Suprapubic skin (tissue), 4 donors: ENCODE results near the gene BACE1. TPM values are rescaled to one million over a fixed set of nuclear protein-coding genes. Genes with fewer than 3 reads are reported as not detected.
A peak's percentile ranks its signal among the peaks of the same experiment; 100 is the strongest.

Experiments used
- DNase-seq, 2 donors: peaks; one replicate each; pipeline ENCODE4 v3.0.0-alpha.2; 2019; ENCODE audit warnings: low spot score in 2 of 2
- H3K27ac ChIP-seq: fragments of 200-600 bp; sonication (generic); one replicate; pipeline ENCODE4 v1.5.1; 2019
- H3K27me3 ChIP-seq: fragments of 200-600 bp; sonication (generic); one replicate; pipeline ENCODE4 v1.5.1; 2019
- H3K36me3 ChIP-seq: fragments of 200-600 bp; sonication (generic); one replicate; pipeline ENCODE4 v1.5.1; 2019
- H3K4me1 ChIP-seq: fragments of 200-600 bp; sonication (generic); one replicate; pipeline ENCODE4 v1.5.1; 2019
- H3K4me3 ChIP-seq: fragments of 200-600 bp; sonication (generic); one replicate; pipeline ENCODE4 v1.5.1; 2019; ENCODE audit warnings: mild to moderate bottlenecking
- H3K9me3 ChIP-seq: fragments of 200-600 bp; sonication (generic); one replicate; pipeline ENCODE4 v1.5.1; 2019
- CTCF ChIP-seq, 2 donors: fragments of 200-600 bp in 1 of 2; fragments of 450-650 bp in 1 of 2; sonication (generic) in 1 of 2; IDR thresholded peaks; one replicate each; pipeline ENCODE4 v1.5.1; 2016 to 2019; ENCODE audit warnings: antibody characterized with exemption in 2 of 2, mild to moderate bottlenecking in 1 of 2, moderate library complexity in 1 of 2
- EP300 ChIP-seq: sonication (generic); formaldehyde crosslinking; IDR thresholded peaks from one replicate; pipeline ENCODE4 v1.6.1; 2017; ENCODE audit warnings: antibody characterized with exemption
- POLR2A ChIP-seq, 2 donors: fragments of 450-650 bp; IDR thresholded peaks; one replicate each; pipeline ENCODE4 v1.6.1; 2017; ENCODE audit warnings: antibody characterized with exemption in 2 of 2, mild to moderate bottlenecking in 2 of 2, moderate library complexity in 2 of 2
- POLR2AphosphoS5 ChIP-seq, 3 donors: sonication (generic); formaldehyde crosslinking; IDR thresholded peaks; one replicate each; pipeline ENCODE4 v1.6.1; 2017; ENCODE audit warnings: antibody characterized with exemption in 3 of 3
- WGBS: methylation state at CpG from one replicate; pipeline ENCODE4 v1.1.5; 2018; 5-methylcytosine and 5-hydroxymethylcytosine counted together
- total RNA-seq, 4 donors: library from RNA; depleted of rRNA; stranded (reverse); fragments of >200 nt; gene quantifications; one replicate each; pipeline ENCODE4 v1.1.0, GENCODE V29; 2016

The BACE1 gene
- total RNA-seq, 4 donors from 2014 or later = 13.8 to 35.6 (median 18.0) TPM

- no peaks in the 10 kb centered on the region for H3K27me3 ChIP-seq
- H3K36me3 ChIP-seq = no peaks in the 10 kb centered on the region
- no peak overlapping the region for H3K4me3 ChIP-seq
- H3K27ac ChIP-seq = no peak overlapping the region
- H3K9me3 ChIP-seq = no peaks in the 10 kb centered on the region
- 91% methylated on average over 7 of the region's 7 CpGs for WGBS
- TF ChIP-seq POLR2AphosphoS5 (IDR thresholded peaks at IDR 0.05) = no peak
- no peak for TF ChIP-seq POLR2A (IDR thresholded peaks at IDR 0.05)
- no peak for TF ChIP-seq EP300
- TF ChIP-seq CTCF (IDR thresholded peaks at IDR 0.05) = no peak
- DNase-seq = peak in 1 of 2 donors; percentile 20
- peaks cover 6% of the 10 kb centered on the region for H3K4me1 ChIP-seq
Observed at GRCh38 chr11:117309310-117309709, 6.7 kb downstream of the BACE1 start.

- peaks cover 4% of the 10 kb centered on the region for H3K4me1 ChIP-seq
- H3K27me3 ChIP-seq = no peaks in the 10 kb centered on the region
- no peak for DNase-seq
- no peak for TF ChIP-seq POLR2AphosphoS5 (IDR thresholded peaks at IDR 0.05)
- no peak for TF ChIP-seq EP300
- TF ChIP-seq POLR2A (IDR thresholded peaks at IDR 0.05) = no peak
- no peak for TF ChIP-seq CTCF (IDR thresholded peaks at IDR 0.05)
- H3K27ac ChIP-seq = no peak overlapping the region
- H3K4me3 ChIP-seq = no peak overlapping the region
- WGBS = 94% methylated on average over 3 of the region's 3 CpGs
- no peaks in the 10 kb centered on the region for H3K36me3 ChIP-seq
- H3K9me3 ChIP-seq = no peaks in the 10 kb centered on the region
Observed at GRCh38 chr11:117305145-117305544, 10.9 kb downstream of the BACE1 start.

- H3K27ac ChIP-seq = no peak overlapping the region
- no peaks in the 10 kb centered on the region for H3K9me3 ChIP-seq
- H3K4me3 ChIP-seq = no peak overlapping the region
- no peaks in the 10 kb centered on the region for H3K27me3 ChIP-seq
- H3K36me3 ChIP-seq = no peaks in the 10 kb centered on the region
- peak in 1 of 2 donors; percentile 30 for DNase-seq
- peaks cover 5% of the 10 kb centered on the region for H3K4me1 ChIP-seq
- TF ChIP-seq POLR2A (IDR thresholded peaks at IDR 0.05) = no peak
- no peak for TF ChIP-seq POLR2AphosphoS5 (IDR thresholded peaks at IDR 0.05)
- TF ChIP-seq EP300 = no peak
- no peak for TF ChIP-seq CTCF (IDR thresholded peaks at IDR 0.05)
- WGBS = 95% methylated on average over 5 of the region's 5 CpGs
Observed at GRCh38 chr11:117303646-117304315, 12.3 kb downstream of the BACE1 start.

- Histone ChIP-seq H3K4me1 (peaks cover 5% of the 10 kb centered on the region), H3K9me3 (no peaks in the 10 kb centered on the region), H3K36me3 (no peaks in the 10 kb centered on the region), H3K27ac (no peak overlapping the region), H3K4me3 (no peak overlapping the region), H3K27me3 (no peaks in the 10 kb centered on the region)
- WGBS = 73% methylated on average over 4 of the region's 4 CpGs
- TF ChIP-seq EP300 (no peak), POLR2A (IDR thresholded peaks at IDR 0.05) (no peak), POLR2AphosphoS5 (IDR thresholded peaks at IDR 0.05) (no peak), CTCF (IDR thresholded peaks at IDR 0.05) (no peak)
- peak in 1 of 2 donors; percentile 41 for DNase-seq
Observed at GRCh38 chr11:117303101-117303500, 13.0 kb downstream of the BACE1 start.

- no peak for DNase-seq
- H3K36me3 ChIP-seq = no peaks in the 10 kb centered on the region
- WGBS = 80% methylated on average over 7 of the region's 7 CpGs
Observed at GRCh38 chr11:117302228-117302627, 13.8 kb downstream of the BACE1 start.

More at GRCh38 chr11:117302228-117302627, 13.8 kb downstream of the BACE1 start:
- Histone ChIP-seq H3K4me3 (no peak overlapping the region), H3K27ac (no peak overlapping the region), H3K27me3 (no peaks in the 10 kb centered on the region), H3K9me3 (no peaks in the 10 kb centered on the region), H3K4me1 (peaks cover 5% of the 10 kb centered on the region)
- TF ChIP-seq CTCF (IDR thresholded peaks at IDR 0.05) (no peak), POLR2A (IDR thresholded peaks at IDR 0.05) (no peak), EP300 (no peak), POLR2AphosphoS5 (IDR thresholded peaks at IDR 0.05) (no peak)
